Ovary (tissue), 9 donors: Measurements from ENCODE around the gene IL1R2. TPM values are rescaled to one million over a fixed set of nuclear protein-coding genes. Genes with fewer than 3 reads are reported as not detected.

Experiments
- DNase-seq, 5 donors: peaks; one replicate each; pipeline ENCODE4 v3.0.0-alpha.2; 2019 to 2020
- H3K27ac ChIP-seq, 2 donors: fragments of 200-600 bp; one replicate each; pipeline versions ENCODE4 v1.5.1 to v1.8.0; 2019 to 2022
- H3K27me3 ChIP-seq: fragments of 200-600 bp; one replicate; pipeline ENCODE4 v1.8.0; 2022
- H3K36me3 ChIP-seq: fragments of 200-600 bp; sonication (generic); one replicate; pipeline ENCODE4 v1.5.1; 2019
- H3K4me1 ChIP-seq: one replicate; pipeline ENCODE4 v1.8.1; 2013; ENCODE audit warnings: mild to moderate bottlenecking, moderate library complexity; ENCODE audit not compliant: insufficient read depth
- H3K4me3 ChIP-seq: fragments of 200-600 bp; sonication (generic); one replicate; pipeline ENCODE4 v1.5.1; 2017
- H3K9me3 ChIP-seq, 2 donors: fragments of 200-600 bp in 1 of 2; sonication (generic) in 1 of 2; one replicate each; pipeline versions ENCODE4 v1.5.1 to v1.8.1; 2013 to 2019; ENCODE audit warnings: mild to moderate bottlenecking in 1 of 2, moderate library complexity in 1 of 2
- EP300 ChIP-seq: sonication (generic); formaldehyde crosslinking; IDR thresholded peaks from one replicate; pipeline ENCODE4 v1.6.1; 2017; ENCODE audit warnings: antibody characterized with exemption
- POLR2A ChIP-seq: fragments of 450-650 bp; IDR thresholded peaks from one replicate; pipeline ENCODE4 v1.6.1; 2017; ENCODE audit warnings: antibody characterized with exemption, mild to moderate bottlenecking, moderate library complexity
- WGBS, 3 donors: extraction: QIAGEN DNeasy Blood & Tissue Kit in 1 of 3; methylation state at CpG; one replicate each; pipeline versions ENCODE4 v1.1.5 to v1.1.7; 2013 to 2017; 5-methylcytosine and 5-hydroxymethylcytosine counted together
- intact Hi-C, 4 donors: fragments of 100-400 bp; cut with DNase I; formaldehyde crosslinking; loops; one replicate each; pipeline versions ENCODE4 v1.11.0 to v1.15.1; 2022 to 2023
- polyA plus RNA-seq, 2 donors: library from polyadenylated mRNA; stranded (reverse); fragments of 200-250 nt in 1 of 2; fragments of 350-450 nt in 1 of 2; fragmentation: Illumina TruSeq in 1 of 2; extraction: RNeasy Lipid Tissue Mini Kit (QIAGEN cat#74804) in 1 of 2; gene quantifications; one replicate each; pipeline ENCODE4 v1.2.3, GENCODE V29; 2013 to 2014
- total RNA-seq, 7 donors: library from RNA; depleted of rRNA in 2 of 7; stranded (reverse); fragments of >200 nt in 2 of 7; fragmentation: NEBNext Ultra II Directional in 3 of 7; extraction: Animal tissue kit (Norgen Biotek cat#: 25700) in 3 of 7; gene quantifications; one replicate each; pipeline versions ENCODE4 v1.1.0 to v1.2.4, GENCODE V29; 2016 to 2023
- TF ChIP-seq, protein P1 (sequence below), 3 donors: fragments of 450-650 bp in 2 of 3; fragments of 200-600 bp in 1 of 3; IDR thresholded peaks; one replicate each; pipeline versions ENCODE4 v1.5.1 to v1.8.0; 2016 to 2022; ENCODE audit warnings: antibody characterized with exemption in 3 of 3, mild to moderate bottlenecking in 1 of 3
- donor health status: DM: no; HTN: no; CAD: no; lungs with moderate emphysema.
- donor health status: DM: no; HTN: no; CAD: no.
- donor health status: Bipolar disorder and iron deficiency.
- donor health status: DM: yes; HTN: yes; CAD: no.
- donor health status: DM: no; HTN: no; CAD: no.
- donor health status: DM: yes; HTN: yes; CAD: no.

Gene IL1R2
- total and polyA plus RNA-seq, 9 donors, result 0.15 to 8.7 (median 1.1) TPM

DNA sequence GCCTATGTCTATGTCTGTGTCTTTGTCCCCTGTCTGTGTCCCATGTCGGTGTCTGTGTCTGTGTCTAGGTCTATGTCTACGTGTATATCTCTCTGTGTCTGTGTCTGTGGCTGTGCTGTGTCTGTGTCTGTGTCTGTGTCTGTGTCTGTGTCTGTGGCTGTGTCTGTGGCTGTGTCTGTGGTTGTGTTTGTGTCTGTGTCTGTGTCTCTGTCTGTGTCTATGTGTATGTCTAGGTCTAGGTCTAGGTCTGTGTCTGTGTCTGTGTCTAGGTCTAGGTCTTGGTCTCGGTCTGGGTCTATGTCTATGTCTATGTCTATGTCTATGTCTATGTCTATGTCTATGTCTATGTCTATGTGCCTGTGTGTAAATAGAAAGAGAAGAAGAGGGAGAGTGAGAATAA, 11.9 kb downstream of the IL1R2 start:
- H3K36me3 ChIP-seq, result no peaks in the 10 kb centered on the region
- H3K9me3 ChIP-seq, result no peaks in the 10 kb centered on the region
- no peak for DNase-seq
- H3K4me1 ChIP-seq, result peaks cover 14% of the 10 kb centered on the region
- TF ChIP-seq POLR2A (no peak), EP300 (no peak)
- TF ChIP-seq, protein P1, sequence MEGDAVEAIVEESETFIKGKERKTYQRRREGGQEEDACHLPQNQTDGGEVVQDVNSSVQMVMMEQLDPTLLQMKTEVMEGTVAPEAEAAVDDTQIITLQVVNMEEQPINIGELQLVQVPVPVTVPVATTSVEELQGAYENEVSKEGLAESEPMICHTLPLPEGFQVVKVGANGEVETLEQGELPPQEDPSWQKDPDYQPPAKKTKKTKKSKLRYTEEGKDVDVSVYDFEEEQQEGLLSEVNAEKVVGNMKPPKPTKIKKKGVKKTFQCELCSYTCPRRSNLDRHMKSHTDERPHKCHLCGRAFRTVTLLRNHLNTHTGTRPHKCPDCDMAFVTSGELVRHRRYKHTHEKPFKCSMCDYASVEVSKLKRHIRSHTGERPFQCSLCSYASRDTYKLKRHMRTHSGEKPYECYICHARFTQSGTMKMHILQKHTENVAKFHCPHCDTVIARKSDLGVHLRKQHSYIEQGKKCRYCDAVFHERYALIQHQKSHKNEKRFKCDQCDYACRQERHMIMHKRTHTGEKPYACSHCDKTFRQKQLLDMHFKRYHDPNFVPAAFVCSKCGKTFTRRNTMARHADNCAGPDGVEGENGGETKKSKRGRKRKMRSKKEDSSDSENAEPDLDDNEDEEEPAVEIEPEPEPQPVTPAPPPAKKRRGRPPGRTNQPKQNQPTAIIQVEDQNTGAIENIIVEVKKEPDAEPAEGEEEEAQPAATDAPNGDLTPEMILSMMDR (IDR thresholded peaks at IDR 0.05), result no peak
- H3K27me3 ChIP-seq, result no peaks in the 10 kb centered on the region
- intact Hi-C loops, result loop anchor here in 1 of 4 donors (10.0 kb wide), 1 partner anchor 139 kb away; no protein-coding TSS in a partner anchor
- no peak overlapping the region for H3K4me3 ChIP-seq
- peak overlapping the region in 1 of 2 donors; percentile 52 for H3K27ac ChIP-seq
- 95 to 98% (median 98%) methylated on average over 3 of the region's 3 CpGs for WGBS, 3 donors

DNA sequence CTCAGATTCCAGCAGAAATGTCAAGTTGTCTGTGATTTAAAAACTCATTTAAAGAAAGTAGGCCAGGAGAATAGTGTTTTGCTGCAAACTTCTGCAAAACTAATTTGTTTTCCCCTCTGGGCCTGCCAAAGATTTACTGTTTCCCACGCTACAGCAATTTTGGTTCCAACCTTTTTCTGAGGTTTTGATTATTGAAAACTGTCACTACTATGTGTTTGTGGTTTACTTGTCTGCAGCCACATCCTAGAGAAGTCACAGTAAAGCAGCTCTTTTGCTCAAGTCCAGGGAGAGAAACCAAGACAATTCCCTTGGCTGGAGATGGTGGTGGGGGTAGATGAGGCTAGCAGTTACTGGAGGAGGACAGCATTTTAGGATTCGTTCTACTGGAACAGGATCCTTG, 12.8 kb downstream of the IL1R2 start:
- 5 to 11% (median 6%) methylated on average over 2 of the region's 2 CpGs for WGBS, 3 donors
- intact Hi-C loops, result loop anchor here in 1 of 4 donors (10.0 kb wide), 1 partner anchor 140 kb away; no protein-coding TSS in a partner anchor
- no peak overlapping the region for H3K4me3 ChIP-seq
- no peaks in the 10 kb centered on the region for H3K9me3 ChIP-seq
- DNase-seq, result no peak
- H3K27me3 ChIP-seq, result no peaks in the 10 kb centered on the region
- H3K36me3 ChIP-seq, result no peaks in the 10 kb centered on the region
- TF ChIP-seq EP300, result no peak
- H3K4me1 ChIP-seq, result peaks cover 14% of the 10 kb centered on the region
- H3K27ac ChIP-seq, result peak overlapping the region in 1 of 2 donors; percentile 37

DNA sequence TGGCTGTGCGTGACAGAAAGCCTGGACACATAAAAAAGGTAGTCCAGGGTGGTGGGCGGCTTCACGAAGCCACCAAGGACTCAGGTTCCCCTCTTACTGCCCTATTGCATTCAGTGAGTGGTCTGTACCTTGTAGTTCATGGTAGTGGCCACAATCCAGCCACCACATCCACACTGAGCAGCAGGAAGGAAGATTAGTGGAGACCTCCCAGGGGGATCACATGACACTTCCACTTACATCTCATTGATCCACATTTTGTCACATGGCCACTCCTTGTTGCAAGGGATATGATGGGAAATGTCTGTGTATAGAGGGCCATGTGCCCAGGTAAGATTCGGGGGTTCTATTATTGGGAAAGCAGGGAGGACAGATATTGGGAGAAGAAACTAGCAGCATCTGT, 13.7 kb downstream of the IL1R2 start:
- no peak for TF ChIP-seq EP300
- TF ChIP-seq POLR2A, result no peak
- TF ChIP-seq, protein P1 (IDR thresholded peaks at IDR 0.05), result no peak
- no peaks in the 10 kb centered on the region for H3K27me3 ChIP-seq
- H3K4me1 ChIP-seq, result peaks cover 11% of the 10 kb centered on the region
- peak overlapping the region in 1 of 2 donors; percentile 37 for H3K27ac ChIP-seq
- intact Hi-C loops, result loop anchor here in 1 of 4 donors (5.0 to 10.0 kb wide), 2 partner anchors 141 to 242 kb away; no protein-coding TSS in a partner anchor
- DNase-seq, result no peak
- H3K4me3 ChIP-seq, result no peak overlapping the region
- no peaks in the 10 kb centered on the region for H3K36me3 ChIP-seq
- 91 to 95% (median 94%) methylated on average over 4 of the region's 4 CpGs for WGBS, 3 donors
- H3K9me3 ChIP-seq, result no peaks in the 10 kb centered on the region

DNA sequence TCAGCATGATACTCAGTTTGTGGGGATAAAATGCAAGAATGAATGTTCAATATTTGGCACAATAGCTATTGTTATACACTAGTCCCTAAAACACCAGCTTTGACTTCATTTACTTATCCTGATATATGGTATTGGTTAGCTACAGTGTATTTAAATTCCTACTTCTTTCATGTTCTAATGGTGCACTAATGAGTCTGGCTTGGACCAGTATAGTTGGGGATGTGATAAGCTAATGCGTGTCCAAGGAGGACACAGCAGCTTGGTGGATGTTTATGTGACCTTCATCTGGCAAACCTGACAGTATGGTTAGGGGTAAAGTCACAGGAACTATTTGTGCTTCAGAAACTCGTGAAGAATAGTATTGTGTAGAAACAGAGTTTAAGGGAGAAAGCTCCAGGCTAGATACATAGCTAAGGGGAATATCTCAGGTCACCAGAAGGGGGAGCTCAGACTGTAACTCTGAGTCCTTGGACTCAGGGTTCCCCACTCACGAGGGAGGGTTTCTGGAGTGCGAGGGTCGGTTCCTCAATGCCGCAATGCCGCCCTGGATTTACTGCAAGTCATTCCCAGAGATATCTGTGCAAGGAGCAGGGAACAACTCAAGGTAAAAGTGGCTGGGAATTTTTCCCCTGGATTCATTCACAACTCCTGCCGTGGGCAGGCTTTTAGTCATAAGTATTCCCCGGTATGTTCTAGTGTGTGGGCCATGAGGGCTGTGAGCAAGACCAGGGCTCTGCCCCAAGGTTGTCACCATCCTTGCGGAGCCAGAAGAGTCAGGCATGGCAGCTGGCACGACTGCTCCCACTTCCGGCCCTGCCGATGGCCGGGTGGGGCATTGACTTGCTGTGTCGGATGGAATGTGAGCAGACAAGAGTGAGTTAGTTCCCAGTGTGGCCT, 14.5 kb downstream of the IL1R2 start:
- H3K27me3 ChIP-seq, result no peaks in the 10 kb centered on the region
- no peak overlapping the region for H3K4me3 ChIP-seq
- intact Hi-C loops, result loop anchor here in 1 of 4 donors (5.0 to 10.0 kb wide), 2 partner anchors 141 to 241 kb away; no protein-coding TSS in a partner anchor
- peaks cover 11% of the 10 kb centered on the region for H3K4me1 ChIP-seq
- TF ChIP-seq, protein P1 (IDR thresholded peaks at IDR 0.05), result peak in 2 of 3 donors; percentile 36 to 40
- TF ChIP-seq EP300, result no peak
- H3K36me3 ChIP-seq, result no peaks in the 10 kb centered on the region
- WGBS, 3 donors, result 66 to 71% (median 67%) methylated on average over 14 to 15 of the region's 15 CpGs
- peak overlapping the region in 1 of 2 donors; percentile 37 for H3K27ac ChIP-seq
- H3K9me3 ChIP-seq, result no peaks in the 10 kb centered on the region
- DNase-seq, result peak in 3 of 5 donors; percentile 48 to 61 (median 48)

DNA sequence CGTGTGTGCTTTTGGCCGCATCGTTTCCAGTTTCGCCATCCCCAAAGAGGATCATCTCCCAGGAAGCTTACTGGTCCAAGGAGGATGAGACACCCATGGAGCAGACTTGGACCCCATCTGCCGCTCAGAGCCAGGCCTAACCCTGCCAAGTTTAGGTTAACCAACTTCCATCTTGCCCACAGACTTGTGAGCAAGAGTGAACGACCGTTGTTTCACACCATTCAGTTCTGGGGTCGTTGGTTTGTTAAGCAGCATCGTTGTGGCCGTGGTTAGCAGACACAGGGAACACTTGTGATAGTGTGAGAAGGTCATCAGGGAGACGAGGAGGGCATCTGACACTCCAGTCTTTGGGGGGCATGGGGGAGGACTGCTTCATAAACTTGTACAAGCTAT, 15.1 kb downstream of the IL1R2 start:
- no peak overlapping the region for H3K4me3 ChIP-seq
- H3K9me3 ChIP-seq, result no peaks in the 10 kb centered on the region
- intact Hi-C loops, result loop anchor here in 1 of 4 donors (5.0 to 10.0 kb wide), 2 partner anchors 142 to 240 kb away; no protein-coding TSS in a partner anchor
- H3K36me3 ChIP-seq, result no peaks in the 10 kb centered on the region
- no peak for DNase-seq
- 84 to 89% (median 88%) methylated on average over 11 of the region's 11 CpGs for WGBS, 3 donors
- H3K27ac ChIP-seq, result no peak overlapping the region
- peaks cover 11% of the 10 kb centered on the region for H3K4me1 ChIP-seq
- TF ChIP-seq EP300, result no peak
- TF ChIP-seq, protein P1 (IDR thresholded peaks at IDR 0.05), result no peak
- TF ChIP-seq POLR2A, result no peak
- no peaks in the 10 kb centered on the region for H3K27me3 ChIP-seq
